ENCODE measurements around the gene TMEM187.

DNA sequence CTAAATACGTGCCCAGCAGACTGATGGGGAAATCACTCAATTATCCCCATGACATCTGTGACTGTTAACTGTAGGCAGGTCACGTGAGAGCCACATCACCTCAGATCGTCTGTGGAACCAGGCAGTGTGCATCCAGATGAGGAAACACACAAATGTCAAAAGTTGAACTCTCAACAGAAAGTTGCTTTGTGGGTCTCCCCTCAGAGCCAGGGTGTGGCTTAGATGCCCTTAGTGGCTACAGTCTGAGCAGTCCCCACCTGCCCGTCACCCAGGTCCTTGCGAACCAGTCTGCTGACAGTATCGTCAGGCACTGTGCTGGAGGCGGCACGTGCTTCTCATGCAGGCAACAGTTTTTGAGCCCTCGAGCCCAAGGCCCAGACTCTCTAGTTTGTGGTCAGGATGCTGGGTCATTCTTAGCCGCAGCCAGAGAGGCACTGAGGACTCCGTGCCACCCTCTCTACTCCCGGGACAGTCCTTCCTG is 10.8 kb downstream of the TMEM187 start:
- TF ChIP-seq EZH2 (IDR thresholded peaks at IDR 0.05), result no peak
- no peak for TF ChIP-seq POLR2AphosphoS5 (IDR thresholded peaks at IDR 0.05; ENCODE audit: borderline replicate concordance, low read depth, low read length)
- TF ChIP-seq FOXP2 (optimal IDR thresholded peaks at IDR 0.05; ENCODE audit: control extremely low read depth, extremely low read length, insufficient read depth), result no peak

Measured in SK-N-MC (cell line).